Effector memory CD8-positive, alpha-beta T cell (primary cell): ENCODE measurements around the gene ATRN.
A peak's percentile ranks its signal among the peaks of the same experiment; 100 is the strongest.
"Not testable (repeated sequence)": the region's sequence is repeated elsewhere in the genome, so short reads cannot be mapped to it uniquely, and the experiment has no call there.

Source experiments
- ATAC-seq: fragments of 150-1000 bp; cut with Tn5 transposase; replicated peaks from 2 replicates; pipeline ENCODE4 v1.10.0; 2021; ENCODE audit warnings: mild to moderate bottlenecking, moderate library complexity
- DNase-seq, 3 experiments: peaks; one replicate each; pipeline ENCODE4 v3.0.0; 2021
- H3K27ac Mint-ChIP-seq, 2 donors: one replicate each; pipeline ENCODE4 v1.8.0; 2022; ENCODE audit warnings: mild to moderate bottlenecking in 2 of 2, mixed read lengths in 2 of 2, moderate library complexity in 2 of 2
- H3K27me3 Mint-ChIP-seq, 2 donors: one replicate each; pipeline ENCODE4 v1.8.0; 2022; ENCODE audit warnings: mixed read lengths in 2 of 2
- H3K36me3 Mint-ChIP-seq: one replicate; pipeline ENCODE4 v1.8.0; 2022; ENCODE audit warnings: mild to moderate bottlenecking, moderate library complexity, mixed read lengths; ENCODE audit not compliant: insufficient read depth
- H3K4me1 Mint-ChIP-seq, 2 donors: one replicate each; pipeline ENCODE4 v1.8.0; 2022; ENCODE audit warnings: low read depth in 2 of 2, mixed read lengths in 2 of 2
- H3K4me3 Mint-ChIP-seq, 2 donors: one replicate each; pipeline ENCODE4 v1.8.0; 2022; ENCODE audit warnings: mild to moderate bottlenecking in 2 of 2, mixed read lengths in 2 of 2, moderate library complexity in 2 of 2
- H3K9me3 Mint-ChIP-seq, 2 donors: one replicate each; pipeline ENCODE4 v1.8.0; 2022; ENCODE audit warnings: mixed read lengths in 2 of 2

ATRN gene

GRCh38 chr20:3614466-3614865, 143.6 kb downstream of the ATRN start:
- peaks cover 7% of the 10 kb centered on the region for H3K36me3 Mint-ChIP-seq
- ATAC-seq = no peak
- no peaks in the 10 kb centered on the region for H3K4me1 Mint-ChIP-seq
- no peak for DNase-seq
- no peaks in the 10 kb centered on the region for H3K27me3 Mint-ChIP-seq
- no peak overlapping the region for H3K4me3 Mint-ChIP-seq
- H3K27ac Mint-ChIP-seq = no peak overlapping the region
- no peaks in the 10 kb centered on the region for H3K9me3 Mint-ChIP-seq

GRCh38 chr20:3615171-3615840, 144.5 kb downstream of the ATRN start:
- not testable (repeated sequence) for H3K9me3 Mint-ChIP-seq, DNase-seq, H3K4me3 Mint-ChIP-seq, H3K36me3 Mint-ChIP-seq, H3K27ac Mint-ChIP-seq, H3K4me1 Mint-ChIP-seq, H3K27me3 Mint-ChIP-seq, ATAC-seq

GRCh38 chr20:3616250-3616649, 145.4 kb downstream of the ATRN start:
- Mint-ChIP-seq H3K27ac (peak overlapping the region in 1 of 2 donors; percentile 5), H3K4me3 (no peak overlapping the region), H3K36me3 (peaks cover 9% of the 10 kb centered on the region), H3K9me3 (no peaks in the 10 kb centered on the region), H3K4me1 (no peaks in the 10 kb centered on the region), H3K27me3 (no peaks in the 10 kb centered on the region)
- DNase-seq = no peak
- ATAC-seq = no peak

- H3K4me3 Mint-ChIP-seq = no peak overlapping the region
- H3K36me3 Mint-ChIP-seq = peaks cover 6% of the 10 kb centered on the region
- H3K9me3 Mint-ChIP-seq = no peaks in the 10 kb centered on the region
- H3K27ac Mint-ChIP-seq = no peak overlapping the region
- DNase-seq = no peak
- ATAC-seq = no peak
- no peaks in the 10 kb centered on the region for H3K27me3 Mint-ChIP-seq
- H3K4me1 Mint-ChIP-seq = no peaks in the 10 kb centered on the region
Observed at GRCh38 chr20:3621111-3621510, 150.3 kb downstream of the ATRN start.

- Mint-ChIP-seq H3K4me1 (no peaks in the 10 kb centered on the region), H3K4me3 (no peak overlapping the region), H3K27ac (no peak overlapping the region), H3K9me3 (no peaks in the 10 kb centered on the region), H3K27me3 (no peaks in the 10 kb centered on the region), H3K36me3 (peaks cover 2% of the 10 kb centered on the region)
- ATAC-seq = no peak
- no peak for DNase-seq
Observed at GRCh38 chr20:3622406-3622805, 151.6 kb downstream of the ATRN start.

GRCh38 chr20:3627476-3627875, 156.7 kb downstream of the ATRN start:
- Mint-ChIP-seq H3K27me3 (no peaks in the 10 kb centered on the region), H3K27ac (no peak overlapping the region), H3K36me3 (no peaks in the 10 kb centered on the region), H3K4me3 (no peak overlapping the region), H3K4me1 (no peaks in the 10 kb centered on the region), H3K9me3 (no peaks in the 10 kb centered on the region)
- ATAC-seq (no peak), DNase-seq (no peak)

- H3K4me1 Mint-ChIP-seq = no peaks in the 10 kb centered on the region
- no peak overlapping the region for H3K4me3 Mint-ChIP-seq
- H3K9me3 Mint-ChIP-seq = no peaks in the 10 kb centered on the region
- ATAC-seq (no peak), DNase-seq (no peak)
- no peaks in the 10 kb centered on the region for H3K27me3 Mint-ChIP-seq
- H3K36me3 Mint-ChIP-seq = no peaks in the 10 kb centered on the region
- no peak overlapping the region for H3K27ac Mint-ChIP-seq
Observed at GRCh38 chr20:3628502-3629314, 157.9 kb downstream of the ATRN start.

GRCh38 chr20:3629893-3630292, 159.1 kb downstream of the ATRN start:
- no peaks in the 10 kb centered on the region for H3K36me3 Mint-ChIP-seq
- H3K4me1 Mint-ChIP-seq = no peaks in the 10 kb centered on the region
- H3K4me3 Mint-ChIP-seq = no peak overlapping the region
- DNase-seq (no peak), ATAC-seq (no peak)
- no peaks in the 10 kb centered on the region for H3K27me3 Mint-ChIP-seq
- H3K9me3 Mint-ChIP-seq = no peaks in the 10 kb centered on the region
- H3K27ac Mint-ChIP-seq = no peak overlapping the region

- Mint-ChIP-seq H3K27me3 (no peaks in the 10 kb centered on the region), H3K4me1 (no peaks in the 10 kb centered on the region), H3K27ac (no peak overlapping the region), H3K9me3 (no peaks in the 10 kb centered on the region), H3K4me3 (no peak overlapping the region), H3K36me3 (no peaks in the 10 kb centered on the region)
- ATAC-seq (no peak), DNase-seq (no peak)
Observed at GRCh38 chr20:3630429-3630828, 159.6 kb downstream of the ATRN start.

- H3K4me1 Mint-ChIP-seq = no peaks in the 10 kb centered on the region
- no peak overlapping the region for H3K4me3 Mint-ChIP-seq
- H3K36me3 Mint-ChIP-seq = no peaks in the 10 kb centered on the region
- ATAC-seq (no peak), DNase-seq (no peak)
- no peak overlapping the region for H3K27ac Mint-ChIP-seq
- H3K9me3 Mint-ChIP-seq = no peaks in the 10 kb centered on the region
- H3K27me3 Mint-ChIP-seq = no peaks in the 10 kb centered on the region
Observed at GRCh38 chr20:3631534-3631933, 160.7 kb downstream of the ATRN start.

- H3K36me3 Mint-ChIP-seq = no peaks in the 10 kb centered on the region
- no peak overlapping the region for H3K27ac Mint-ChIP-seq
- no peak for DNase-seq
- H3K27me3 Mint-ChIP-seq = no peaks in the 10 kb centered on the region
- H3K4me3 Mint-ChIP-seq = no peak overlapping the region
- ATAC-seq = no peak
- no peaks in the 10 kb centered on the region for H3K4me1 Mint-ChIP-seq
- no peaks in the 10 kb centered on the region for H3K9me3 Mint-ChIP-seq
Observed at GRCh38 chr20:3632311-3633004, 161.6 kb downstream of the ATRN start.

GRCh38 chr20:3633913-3634478, 163.2 kb downstream of the ATRN start:
- ATAC-seq = no peak
- Mint-ChIP-seq H3K27me3 (no peaks in the 10 kb centered on the region), H3K27ac (no peak overlapping the region), H3K9me3 (no peaks in the 10 kb centered on the region), H3K36me3 (no peaks in the 10 kb centered on the region), H3K4me3 (no peak overlapping the region), H3K4me1 (no peaks in the 10 kb centered on the region)
- no peak for DNase-seq

- Mint-ChIP-seq H3K27ac (no peak overlapping the region), H3K36me3 (no peaks in the 10 kb centered on the region), H3K4me1 (no peaks in the 10 kb centered on the region), H3K27me3 (no peaks in the 10 kb centered on the region), H3K9me3 (no peaks in the 10 kb centered on the region), H3K4me3 (no peak overlapping the region)
- DNase-seq = no peak
- ATAC-seq = no peak
Observed at GRCh38 chr20:3635346-3635745, 164.5 kb downstream of the ATRN start.
